Subcutaneous adipose tissue (tissue), 4 donors: ENCODE measurements around the gene DCP1B. TPM values are rescaled to one million over a fixed set of nuclear protein-coding genes. Genes with fewer than 3 reads are reported as not detected.

Experiments used
- total RNA-seq, 4 donors: library from RNA; depleted of rRNA; stranded (reverse); fragments of >200 nt; gene quantifications; one replicate each; pipeline ENCODE4 v1.1.0, GENCODE V29; 2016
- TF ChIP-seq, protein P1 (sequence below): fragments of 450-650 bp; IDR thresholded peaks from one replicate; pipeline ENCODE4 v1.5.1; 2016; ENCODE audit warnings: low read depth, mild to moderate bottlenecking, control low read depth, antibody characterized with exemption, moderate library complexity

Gene DCP1B
- total RNA-seq, 4 donors from 2014 or later: 12.4 to 13.2 (median 12.9) TPM

DNA sequence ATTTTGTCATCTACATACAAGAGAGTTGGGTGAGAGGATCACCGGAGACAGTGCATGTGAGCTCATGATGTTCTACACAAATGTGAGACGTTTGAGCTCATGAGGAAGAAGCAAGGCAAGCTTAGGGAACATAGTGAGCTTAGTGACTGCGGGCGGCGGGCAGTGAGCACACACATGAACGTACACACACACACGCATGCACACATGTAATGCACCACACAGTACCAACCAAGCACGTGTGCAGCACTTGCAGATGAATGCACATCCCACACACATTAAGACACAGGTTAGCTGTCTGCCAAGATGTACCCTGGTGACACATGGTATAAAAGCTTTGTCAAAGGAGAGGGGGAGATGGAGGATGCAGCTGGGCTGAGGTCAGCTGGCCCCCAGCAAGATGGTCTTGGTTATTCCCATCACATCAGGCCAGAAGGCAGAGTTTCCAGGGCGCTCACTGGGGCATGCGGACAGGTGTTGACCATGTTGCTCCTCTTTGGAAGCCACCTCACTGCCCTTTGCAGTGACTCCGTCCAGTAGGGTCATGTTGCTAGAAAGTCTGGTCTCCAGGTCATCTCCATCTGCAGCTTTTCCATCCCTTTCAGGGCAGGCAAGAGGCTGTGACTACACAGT, 77.1 kb downstream of the DCP1B start:
- TF ChIP-seq, protein P1, sequence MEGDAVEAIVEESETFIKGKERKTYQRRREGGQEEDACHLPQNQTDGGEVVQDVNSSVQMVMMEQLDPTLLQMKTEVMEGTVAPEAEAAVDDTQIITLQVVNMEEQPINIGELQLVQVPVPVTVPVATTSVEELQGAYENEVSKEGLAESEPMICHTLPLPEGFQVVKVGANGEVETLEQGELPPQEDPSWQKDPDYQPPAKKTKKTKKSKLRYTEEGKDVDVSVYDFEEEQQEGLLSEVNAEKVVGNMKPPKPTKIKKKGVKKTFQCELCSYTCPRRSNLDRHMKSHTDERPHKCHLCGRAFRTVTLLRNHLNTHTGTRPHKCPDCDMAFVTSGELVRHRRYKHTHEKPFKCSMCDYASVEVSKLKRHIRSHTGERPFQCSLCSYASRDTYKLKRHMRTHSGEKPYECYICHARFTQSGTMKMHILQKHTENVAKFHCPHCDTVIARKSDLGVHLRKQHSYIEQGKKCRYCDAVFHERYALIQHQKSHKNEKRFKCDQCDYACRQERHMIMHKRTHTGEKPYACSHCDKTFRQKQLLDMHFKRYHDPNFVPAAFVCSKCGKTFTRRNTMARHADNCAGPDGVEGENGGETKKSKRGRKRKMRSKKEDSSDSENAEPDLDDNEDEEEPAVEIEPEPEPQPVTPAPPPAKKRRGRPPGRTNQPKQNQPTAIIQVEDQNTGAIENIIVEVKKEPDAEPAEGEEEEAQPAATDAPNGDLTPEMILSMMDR: no peak

DNA sequence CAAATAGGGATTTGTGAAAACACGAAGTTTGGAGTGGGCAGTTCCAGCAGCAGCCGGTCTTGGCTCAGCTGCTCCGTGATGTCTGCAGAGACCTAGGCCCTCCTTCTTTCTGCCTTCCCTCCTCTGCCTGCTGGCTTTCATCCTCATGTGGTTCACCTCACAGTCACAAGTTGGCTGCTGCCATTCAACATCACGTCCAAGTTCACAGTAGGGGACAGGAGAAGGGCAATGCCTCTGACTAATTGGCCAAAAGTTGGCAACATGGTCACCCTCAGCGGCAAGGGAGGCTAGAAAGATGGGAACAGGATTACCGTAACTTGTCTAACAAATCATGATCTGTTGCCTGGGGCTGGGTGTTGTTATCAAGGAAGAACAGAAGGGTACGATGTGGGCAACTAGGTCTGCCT, 78.0 kb downstream of the DCP1B start:
- TF ChIP-seq, protein P1: no peak

DNA sequence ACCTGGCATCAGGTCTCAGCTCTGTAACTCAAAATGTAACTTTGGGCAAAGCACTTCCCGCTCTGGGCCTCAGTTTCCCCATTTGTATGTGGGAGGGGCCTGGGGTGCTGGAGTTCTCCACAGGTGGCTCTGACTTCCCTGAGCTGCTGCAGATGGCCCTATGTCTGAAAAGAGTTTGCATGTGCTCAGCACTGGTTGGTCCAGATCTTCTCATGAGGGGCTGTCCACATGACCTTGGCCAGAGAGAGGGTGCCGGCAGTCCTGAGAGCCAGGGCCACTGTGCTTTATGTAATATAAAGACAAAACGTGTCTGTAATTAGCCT, 78.6 kb downstream of the DCP1B start:
- TF ChIP-seq, protein P1: no peak

DNA sequence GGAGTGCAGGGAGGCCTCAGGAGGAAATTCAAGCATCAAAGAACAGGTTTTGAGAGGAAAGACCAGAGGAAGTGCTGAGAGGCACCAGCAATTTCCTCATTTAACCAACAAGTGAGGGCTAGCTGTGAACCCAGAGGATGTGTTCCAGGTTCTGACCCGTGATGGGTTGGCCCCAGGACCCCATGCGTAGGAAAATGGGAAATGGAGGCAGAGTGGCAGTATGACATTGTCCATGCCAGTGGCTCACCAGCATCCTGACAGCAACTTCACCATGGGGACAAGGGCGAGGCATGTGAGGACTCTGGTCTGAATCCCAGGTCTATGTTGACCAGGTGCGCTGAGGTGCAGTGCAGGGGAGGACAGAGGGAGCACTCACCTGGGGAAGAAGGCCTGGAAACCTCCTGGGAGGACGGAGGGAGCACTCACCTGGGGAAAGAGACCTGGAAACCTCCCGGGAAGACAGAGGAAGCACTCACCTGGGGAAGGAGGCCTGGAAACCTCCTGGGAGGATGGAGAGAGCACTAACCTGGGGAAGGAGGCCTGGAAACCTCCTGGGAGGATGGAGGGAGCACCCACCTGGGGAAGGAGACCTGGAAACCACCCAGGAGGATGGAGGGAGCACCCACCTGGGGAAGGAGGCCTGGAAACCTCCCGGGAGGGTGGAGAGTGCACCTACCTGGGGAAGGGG, 79.1 kb downstream of the DCP1B start:
- TF ChIP-seq, protein P1: no peak

DNA sequence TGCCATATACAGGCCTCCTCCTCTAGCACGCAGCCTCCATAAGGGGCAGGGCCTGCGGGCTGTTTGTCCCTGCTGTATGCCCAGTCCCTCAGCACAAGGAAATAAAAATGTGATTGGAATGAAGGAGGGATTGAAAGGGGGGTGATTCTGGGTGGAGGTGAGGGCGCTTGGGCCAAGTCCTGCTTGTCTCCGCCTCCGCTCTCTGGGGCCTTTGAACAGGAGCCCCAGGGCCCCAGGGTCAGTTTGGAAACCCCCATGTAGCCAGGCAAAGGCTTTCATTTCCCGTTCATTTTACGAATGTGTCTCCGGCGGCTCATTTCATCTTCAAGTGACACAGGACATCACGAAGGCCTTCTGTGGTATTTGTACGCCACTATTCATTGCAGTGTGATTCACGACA, 81.3 kb downstream of the DCP1B start:
- TF ChIP-seq, protein P1: no peak

DNA sequence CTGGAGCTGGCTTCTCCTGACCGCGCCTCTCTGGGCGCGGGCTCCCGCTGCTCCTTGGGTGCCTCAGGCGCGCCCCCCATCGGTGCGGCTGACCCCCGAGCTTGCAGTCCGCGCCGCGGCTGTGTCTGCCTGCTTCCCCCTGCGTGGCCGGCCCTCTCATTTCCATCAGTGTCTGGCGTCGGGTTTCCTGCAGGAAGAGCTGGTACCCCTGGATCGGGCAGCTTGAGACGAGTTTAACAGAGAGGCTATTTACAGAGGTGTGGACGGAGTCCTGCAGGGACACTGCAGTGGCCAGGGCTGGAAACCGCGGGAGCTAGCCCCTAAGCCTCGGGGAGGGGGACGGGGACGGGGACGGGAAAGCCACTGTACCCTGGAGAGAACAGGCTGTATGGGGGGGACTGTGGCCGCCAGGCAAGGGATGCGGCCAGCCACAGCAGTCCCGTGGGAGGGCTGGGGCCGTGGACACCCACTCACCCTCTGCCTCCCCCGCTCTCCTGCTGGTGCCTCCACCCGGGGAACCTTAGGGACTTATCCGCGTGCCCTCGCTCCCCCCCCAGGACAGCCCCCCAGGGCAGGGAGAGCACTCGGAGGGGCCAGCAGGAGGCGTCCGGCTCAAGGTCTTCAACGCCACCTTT, 82.1 kb downstream of the DCP1B start:
- TF ChIP-seq, protein P1: no peak

DNA sequence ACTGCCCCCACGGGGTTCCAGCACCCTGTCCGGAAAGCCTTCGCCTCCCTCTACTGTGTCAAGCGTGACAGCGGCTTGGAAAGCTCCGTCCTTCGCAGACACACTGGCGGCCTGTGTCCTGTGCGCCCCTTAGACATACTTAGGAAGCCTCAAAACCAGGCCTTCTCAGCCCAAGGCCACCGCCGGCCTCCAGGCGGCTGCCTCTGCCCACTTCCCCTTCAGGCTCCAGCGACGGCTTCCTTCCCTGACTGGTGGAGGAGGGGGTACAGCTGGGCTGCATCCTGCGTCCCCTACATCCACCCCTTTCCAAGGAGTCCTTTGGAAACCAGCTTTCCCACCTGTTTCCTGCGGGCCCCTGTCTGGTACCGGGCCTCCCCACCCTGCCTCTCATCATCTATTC, 83.3 kb downstream of the DCP1B start:
- TF ChIP-seq, protein P1: no peak
